H1 (cell line): Measurements from ENCODE around the gene EID1. TPM values are rescaled to one million over a fixed set of nuclear protein-coding genes. Genes with fewer than 3 reads are reported as not detected.

ENCODE experiments used
- CTCF ChIA-PET: fragments of 300-600 bp; sonication (Branson Sonifier 250); formaldehyde crosslinking; loops from one replicate; lab custom pipeline; 2021; ENCODE audit not compliant: partially characterized antibody; lab: Charles Lee
- POLR2A ChIA-PET: fragments of 300-600 bp; sonication (Branson Sonifier 250); formaldehyde crosslinking; loops from one replicate; lab custom pipeline; 2021; ENCODE audit warnings: inconsistent platforms; ENCODE audit not compliant: partially characterized antibody; lab: Charles Lee
- DNase-seq, 2 experiments: peaks; one replicate each; pipeline versions ENCODE4 v3.0.0 to v3.0.0-alpha.2; 2010 to 2022; ENCODE audit warnings: low spot score in 2 of 2, low read depth in 1 of 2, mixed read lengths in 1 of 2
- FAIRE-seq: peaks from 2 replicates; lab custom pipeline; 2011; peaks lifted over from hg19 to GRCh38; lab: Jason Lieb, UNC
- H2AFZ ChIP-seq: 2 replicates; pipeline ENCODE4 v1.8.1; 2012; ENCODE audit warnings: low read length, inconsistent platforms
- H2AK5ac ChIP-seq: 2 replicates; pipeline ENCODE4 v1.6.1; 2013; ENCODE audit warnings: low read depth, low read length
- H2BK120ac ChIP-seq: replicated peaks from 2 replicates; pipeline ENCODE3; 2013; ENCODE audit warnings: low read depth, low read length, inconsistent platforms
- H2BK12ac ChIP-seq: 2 replicates; pipeline ENCODE4 v1.6.1; 2013; ENCODE audit warnings: low read depth, low read length
- H2BK15ac ChIP-seq: 2 replicates; pipeline ENCODE4 v1.6.1; 2013; ENCODE audit warnings: low read length
- H2BK20ac ChIP-seq: 2 replicates; pipeline ENCODE4 v1.6.1; 2013; ENCODE audit warnings: low read length
- H2BK5ac ChIP-seq: 2 replicates; pipeline ENCODE4 v1.6.1; 2013; ENCODE audit warnings: low read depth, low read length
- H3K14ac ChIP-seq: 2 replicates; pipeline ENCODE4 v1.6.1; 2013; ENCODE audit warnings: inconsistent platforms; ENCODE audit not compliant: insufficient read length
- H3K18ac ChIP-seq: 2 replicates; pipeline ENCODE4 v1.6.1; 2013; ENCODE audit warnings: low read length; ENCODE audit errors: extremely low read depth
- H3K23ac ChIP-seq: 2 replicates; pipeline ENCODE4 v1.6.1; 2013; ENCODE audit warnings: inconsistent platforms; ENCODE audit not compliant: insufficient read length
- H3K23me2 ChIP-seq: 2 replicates; pipeline ENCODE4 v1.6.1; 2013; ENCODE audit warnings: low read depth, low read length
- H3K27ac ChIP-seq: 2 replicates; pipeline ENCODE4 v1.6.1; 2011; ENCODE audit warnings: low read depth, low read length, inconsistent platforms
- H3K27me3 ChIP-seq, 4 experiments: replicated peaks in 1 of 4; 1 replicate in 1 of 4; 2 replicates in 3 of 4; pipeline versions ENCODE4 v1.6.1 to v1.8.1; 2011 to 2013; ENCODE audit warnings: low read length in 3 of 4, mild to moderate bottlenecking in 3 of 4, inconsistent platforms in 2 of 4, mixed read lengths in 2 of 4, moderate library complexity in 1 of 4; ENCODE audit not compliant: control insufficient read depth in 3 of 4, insufficient read depth in 3 of 4; ENCODE audit errors: extremely low read depth in 1 of 4
- H3K36me3 ChIP-seq, 4 experiments: 2 replicates each; pipeline versions ENCODE4 v1.6.1 to v1.8.1; 2011 to 2013; ENCODE audit warnings: mild to moderate bottlenecking in 4 of 4, low read length in 3 of 4, moderate library complexity in 2 of 4, control low read depth in 1 of 4, inconsistent platforms in 1 of 4; ENCODE audit not compliant: insufficient read depth in 4 of 4, control insufficient read depth in 2 of 4
- H3K4ac ChIP-seq: replicated peaks from 2 replicates; pipeline ENCODE3; 2013; ENCODE audit warnings: low read length, low read depth, mixed read lengths, inconsistent platforms; ENCODE audit not compliant: insufficient read length
- H3K4me1 ChIP-seq, 4 experiments: replicated peaks in 1 of 4; 1 replicate in 1 of 4; 2 replicates in 3 of 4; pipeline versions ENCODE4 v1.6.1 to v1.8.1; 2011 to 2013; ENCODE audit warnings: low read length in 3 of 4, inconsistent platforms in 2 of 4, mixed read lengths in 1 of 4; ENCODE audit not compliant: insufficient read depth in 4 of 4, control insufficient read depth in 3 of 4
- H3K4me2 ChIP-seq, 2 experiments: 2 replicates each; pipeline versions ENCODE4 v1.6.1 to v1.8.1; 2011 to 2013; ENCODE audit warnings: low read depth in 2 of 2, low read length in 2 of 2, control low read depth in 1 of 2, inconsistent platforms in 1 of 2, mild to moderate bottlenecking in 1 of 2; ENCODE audit not compliant: insufficient read depth in 1 of 2
- H3K4me3 ChIP-seq, 4 experiments: fragments of 200-600, 300-600 bp in 1 of 4; sonication (generic), shearing (Covaris generic), sonication (Bioruptor Twin) in 1 of 4; 2 replicates each; pipeline versions ENCODE4 v1.5.1 to v1.8.1; 2011 to 2016; ENCODE audit warnings: low read length in 4 of 4, low read depth in 3 of 4, control low read depth in 2 of 4, inconsistent platforms in 2 of 4, mild to moderate bottlenecking in 2 of 4, mixed read lengths in 1 of 4, moderate library complexity in 1 of 4; ENCODE audit not compliant: insufficient read depth in 2 of 4; ENCODE audit errors: extremely low read depth in 1 of 4
- H3K56ac ChIP-seq: replicated peaks from 2 replicates; pipeline ENCODE3; 2013; ENCODE audit warnings: low read depth, mild to moderate bottlenecking, mixed read lengths, low read length, inconsistent platforms; ENCODE audit not compliant: insufficient read length
- H3K79me1 ChIP-seq: 2 replicates; pipeline ENCODE4 v1.6.1; 2013; ENCODE audit warnings: low read depth, low read length, control low read depth
- H3K79me2 ChIP-seq, 2 experiments: 2 replicates each; pipeline versions ENCODE4 v1.6.1 to v1.8.1; 2012 to 2013; ENCODE audit warnings: low read length in 2 of 2, mild to moderate bottlenecking in 2 of 2, inconsistent platforms in 1 of 2; ENCODE audit not compliant: insufficient read depth in 2 of 2, control insufficient read depth in 1 of 2
- H3K9ac ChIP-seq, 4 experiments: replicated peaks in 1 of 4; 1 replicate in 1 of 4; 2 replicates in 3 of 4; pipeline versions ENCODE4 v1.6.1 to v1.8.1; 2011 to 2013; ENCODE audit warnings: low read depth in 3 of 4, low read length in 3 of 4, control low read depth in 2 of 4, mild to moderate bottlenecking in 2 of 4, moderate library complexity in 2 of 4, inconsistent platforms in 1 of 4; ENCODE audit errors: extremely low read depth in 1 of 4
- H3K9me3 ChIP-seq, 2 experiments: 2 replicates each; pipeline versions ENCODE4 v1.6.1 to v1.8.1; 2012 to 2013; ENCODE audit warnings: mild to moderate bottlenecking in 2 of 2, moderate library complexity in 2 of 2, control low read depth in 1 of 2, inconsistent platforms in 1 of 2, low read depth in 1 of 2, low read length in 1 of 2, mixed read lengths in 1 of 2; ENCODE audit not compliant: insufficient read depth in 2 of 2
- H4K20me1 ChIP-seq, 2 experiments: replicated peaks in 1 of 2; 2 replicates each; pipeline versions ENCODE3 to v1.8.1; 2011 to 2013; ENCODE audit warnings: inconsistent platforms in 2 of 2, low read length in 2 of 2, mild to moderate bottlenecking in 1 of 2; ENCODE audit not compliant: insufficient read depth in 2 of 2, control insufficient read depth in 1 of 2
- H4K5ac ChIP-seq: 2 replicates; pipeline ENCODE4 v1.6.1; 2013; ENCODE audit warnings: low read length, low read depth, mixed read lengths, inconsistent platforms; ENCODE audit not compliant: insufficient read length
- H4K8ac ChIP-seq: 2 replicates; pipeline ENCODE4 v1.8.0; 2013; ENCODE audit warnings: mild to moderate bottlenecking, moderate library complexity, low read length, inconsistent platforms; ENCODE audit not compliant: insufficient read depth; ENCODE audit errors: extremely low read depth
- H4K91ac ChIP-seq: replicated peaks from 2 replicates; pipeline ENCODE3; 2013; ENCODE audit warnings: low read length, mixed read lengths, inconsistent platforms; ENCODE audit not compliant: insufficient read length
- BACH1 ChIP-seq: IDR thresholded peaks from 2 replicates; pipeline ENCODE4 v1.6.1; 2012; ENCODE audit warnings: low read length, improper control_type of control experiment
- BRCA1 ChIP-seq: IDR thresholded peaks from 2 replicates; pipeline ENCODE4 v1.6.1; 2012; ENCODE audit warnings: low read depth, low read length, improper control_type of control experiment
- EZH2 ChIP-seq: fragments of 200-600 bp; sonication (generic); IDR thresholded peaks from 2 replicates; pipeline ENCODE4 v1.7.1; 2012; ENCODE audit warnings: low read depth, mild to moderate bottlenecking, moderate library complexity, low read length, inconsistent platforms; ENCODE audit not compliant: severe bottlenecking
- KDM4A ChIP-seq: IDR thresholded peaks from one replicate; pipeline ENCODE4 v1.7.1; 2012; ENCODE audit warnings: low read depth, mild to moderate bottlenecking, moderate library complexity, low read length, inconsistent platforms; ENCODE audit not compliant: severe bottlenecking
- MAX ChIP-seq: IDR thresholded peaks from 2 replicates; pipeline ENCODE4 v1.6.1; 2012; ENCODE audit warnings: inconsistent platforms
- NANOG ChIP-seq: IDR thresholded peaks from 2 replicates; pipeline ENCODE4 v1.6.1; 2011; ENCODE audit warnings: low read length, low read depth, mild to moderate bottlenecking, inconsistent platforms; ENCODE audit not compliant: insufficient read depth, poor library complexity, severe bottlenecking
- RBBP5 ChIP-seq: IDR thresholded peaks from 2 replicates; pipeline ENCODE4 v1.7.1; 2012; ENCODE audit warnings: low read depth, mild to moderate bottlenecking, inconsistent platforms, low read length, moderate library complexity, borderline replicate concordance
- RXRA ChIP-seq: IDR thresholded peaks from 2 replicates; pipeline ENCODE4 v1.6.1; 2011; ENCODE audit warnings: low read depth, mild to moderate bottlenecking, low read length, moderate library complexity; ENCODE audit not compliant: insufficient read depth
- SAP30 ChIP-seq: fragments of 300-600 bp; sonication (generic); IDR thresholded peaks from 2 replicates; pipeline ENCODE4 v1.7.1; 2012; ENCODE audit warnings: low read length, moderate library complexity, mild to moderate bottlenecking, inconsistent platforms; ENCODE audit not compliant: insufficient read depth, insufficient replicate concordance
- SIX5 ChIP-seq: IDR thresholded peaks from 2 replicates; pipeline ENCODE4 v1.6.1; 2011; ENCODE audit warnings: mild to moderate bottlenecking, low read depth, low read length
- SP2 ChIP-seq: IDR thresholded peaks from 2 replicates; pipeline ENCODE4 v1.6.1; 2012; ENCODE audit warnings: mild to moderate bottlenecking, low read length, inconsistent platforms
- SUZ12 ChIP-seq: fragments of 200-600 bp; sonication (generic); IDR thresholded peaks from 2 replicates; pipeline ENCODE4 v1.6.1; 2012; ENCODE audit warnings: mild to moderate bottlenecking, inconsistent platforms, low read length, moderate library complexity, mixed read lengths
- TBP ChIP-seq: IDR thresholded peaks from 2 replicates; pipeline ENCODE4 v1.6.1; 2011; ENCODE audit warnings: low read depth, low read length, improper control_type of control experiment
- YY1 ChIP-seq: IDR thresholded peaks from 2 replicates; pipeline ENCODE4 v1.6.1; 2011; ENCODE audit warnings: low read depth, mild to moderate bottlenecking, low read length
- polyA plus RNA-seq, 7 experiments: library from polyadenylated mRNA; depleted of rRNA in 3 of 7; stranded (reverse) in 5 of 7; unstranded in 2 of 7; fragments of >200 nt in 5 of 7; fragments of 200-250 nt in 2 of 7; gene quantifications; 1 replicate in 5 of 7; 2 replicates in 1 of 7; 4 replicates in 1 of 7; pipeline versions ENCODE4 v1.2.1 to v1.2.3, GENCODE V29; 2011 to 2013; ENCODE audit warnings: missing spikeins in 2 of 7, mixed read lengths in 2 of 7
- total RNA-seq: library from RNA; stranded (reverse); fragmentation: NEBNext Ultra II Directional; extraction: Animal tissue kit (Norgen Biotek cat#: 25700); gene quantifications from 2 replicates; pipeline ENCODE4 v1.2.1, GENCODE V29; 2021

Gene EID1
- total and polyA plus RNA-seq, 2 of the 8 experiments (the other 6 are each of a cell fraction or from before 2014, with no cell fraction given): 101 to 110 TPM

GRCh38 chr15:48868023-48868422, 9.9 kb upstream of the EID1 start:
- FAIRE-seq: no peak

More at GRCh38 chr15:48868023-48868422, 9.9 kb upstream of the EID1 start:
- Histone ChIP-seq H3K4me1 (0 out of 7 replicates have a peak, but pooled peaks cover 0 to 3% (median 0%) of the 10 kb centered on the region in 4 experiments), H4K20me1 (no peaks in the 10 kb centered on the region), H3K18ac (no peak overlapping the region), H3K79me1 (no peaks in the 10 kb centered on the region), H3K9ac (no peak overlapping the region), H3K23me2 (no peaks in the 10 kb centered on the region), H3K14ac (no peak overlapping the region), H3K4me3 (no peak overlapping the region), H2AFZ (no peak overlapping the region), H4K8ac (no peak overlapping the region), H3K27me3 (no peaks in the 10 kb centered on the region), H3K36me3 (no peaks in the 10 kb centered on the region), H2AK5ac (no peak overlapping the region), H3K9me3 (no peaks in the 10 kb centered on the region), H2BK120ac (no peak overlapping the region), H3K23ac (no peak overlapping the region), H2BK20ac (no peak overlapping the region), H2BK12ac (no peak overlapping the region), H2BK5ac (no peak overlapping the region), H4K91ac (no peak overlapping the region), H3K27ac (no peak overlapping the region), H3K4ac (no peak overlapping the region), H3K56ac (no peak overlapping the region), H3K79me2 (no peaks in the 10 kb centered on the region), H2BK15ac (no peak overlapping the region), H4K5ac (no peak overlapping the region), H3K4me2 (no peak overlapping the region)
- TF ChIP-seq EZH2 (no peak), KDM4A (no peak), SP2 (no peak), RBBP5 (no peak), BRCA1 (no peak), NANOG (no peak), YY1 (no peak), SUZ12 (no peak), SAP30 (no peak), BACH1 (no peak), RXRA (no peak), SIX5 (no peak), MAX (no peak), TBP (no peak)
- CTCF ChIA-PET: interaction anchor here (0.7 to 1.5 kb wide), 2 partner anchors 86 to 98 kb away, joined by 4 read pairs; no protein-coding TSS in a partner anchor
- no peak for DNase-seq
- POLR2A ChIA-PET: interaction anchor here (1.4 kb wide), 1 partner anchor 10 kb away, joined by 4 read pairs; the partner anchor contains the start of gene EID1
